IPS-NIHi7 (cell line): ENCODE measurements around the gene TBC1D1.

Experiments used
- DNase-seq: peaks from one replicate; pipeline ENCODE4 v3.0.0; 2012; ENCODE audit warnings: mixed read lengths; ENCODE audit errors: extremely low spot score

TBC1D1 gene

DNA sequence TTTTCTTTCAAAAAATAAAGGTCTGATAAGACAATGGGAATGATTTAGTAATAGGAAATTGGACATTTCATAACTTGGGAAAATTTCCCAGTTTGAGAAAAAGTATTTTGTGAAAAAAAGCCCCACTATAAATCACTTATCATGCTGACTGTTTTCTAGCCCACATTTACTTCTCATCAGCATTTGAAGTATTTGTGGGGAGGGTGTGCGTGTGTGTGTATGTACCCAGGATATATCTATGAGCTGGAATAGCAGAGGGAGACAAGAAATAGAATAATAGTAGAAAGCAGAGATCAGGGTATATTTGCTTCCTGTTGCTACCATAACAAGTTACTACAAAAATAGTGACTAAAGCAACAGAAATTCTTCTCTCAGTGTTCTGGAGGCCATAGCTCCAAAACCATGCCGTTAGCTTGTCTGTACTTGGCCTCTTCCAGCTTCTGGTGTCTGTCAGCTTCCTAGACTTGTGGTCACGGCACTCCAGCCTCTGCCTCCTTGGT, 209.1 kb downstream of the TBC1D1 start:
- DNase-seq, result no peak

DNA sequence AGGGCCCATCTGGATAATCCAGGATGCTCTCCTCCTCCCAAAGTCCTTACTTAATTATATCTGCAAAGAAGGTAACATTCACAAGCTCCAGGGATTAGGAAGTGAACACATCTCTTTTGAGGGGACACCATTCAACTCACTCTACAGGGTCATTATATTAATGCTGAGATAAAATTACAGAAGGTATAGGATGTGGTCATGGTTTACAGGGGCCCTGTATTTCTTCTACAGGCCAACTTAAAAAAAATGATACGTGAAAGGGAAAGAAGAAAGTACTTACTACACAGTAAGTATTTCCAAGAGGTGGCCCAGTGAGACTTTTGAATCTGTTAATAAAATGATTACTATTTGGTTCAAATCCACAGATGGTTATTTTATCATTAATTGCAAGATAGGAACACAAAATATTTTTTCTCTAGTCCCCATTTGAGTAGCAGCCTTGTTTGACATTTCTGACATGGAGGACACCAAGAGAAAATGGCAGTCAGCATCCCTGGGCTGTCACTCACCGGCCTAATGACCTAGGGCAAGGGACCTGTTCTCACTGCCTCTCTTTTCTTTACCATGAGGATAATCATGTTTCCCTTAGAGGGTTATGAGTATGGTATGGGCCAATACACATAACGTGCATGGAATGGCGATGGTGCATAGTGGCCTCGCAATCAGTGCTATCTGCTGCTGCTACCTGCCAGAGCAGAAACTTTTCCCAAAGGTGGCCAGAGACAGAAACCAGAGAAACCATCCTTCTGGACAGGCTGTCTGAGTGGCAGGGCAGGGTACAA, 209.8 kb downstream of the TBC1D1 start:
- no peak for DNase-seq

DNA sequence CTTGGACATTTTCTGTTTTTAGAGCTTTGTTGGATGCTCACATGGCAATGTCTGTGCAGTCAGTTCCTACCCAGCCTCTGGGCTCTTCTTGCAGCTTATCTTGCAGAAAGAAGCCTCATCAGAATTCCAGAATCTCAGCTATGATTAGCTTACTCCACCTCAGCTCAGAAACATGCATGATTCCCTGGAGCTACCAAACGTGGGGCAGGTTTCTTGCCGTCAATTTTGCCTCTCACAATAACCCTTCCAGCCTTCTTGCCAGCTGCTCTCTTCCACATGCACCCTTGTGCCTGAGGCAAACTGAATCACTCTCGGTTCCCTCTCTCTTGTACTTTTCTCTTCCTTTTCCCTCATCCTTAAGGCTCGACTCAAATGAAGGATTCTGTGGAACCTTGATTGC, 210.7 kb downstream of the TBC1D1 start:
- DNase-seq, result no peak

DNA sequence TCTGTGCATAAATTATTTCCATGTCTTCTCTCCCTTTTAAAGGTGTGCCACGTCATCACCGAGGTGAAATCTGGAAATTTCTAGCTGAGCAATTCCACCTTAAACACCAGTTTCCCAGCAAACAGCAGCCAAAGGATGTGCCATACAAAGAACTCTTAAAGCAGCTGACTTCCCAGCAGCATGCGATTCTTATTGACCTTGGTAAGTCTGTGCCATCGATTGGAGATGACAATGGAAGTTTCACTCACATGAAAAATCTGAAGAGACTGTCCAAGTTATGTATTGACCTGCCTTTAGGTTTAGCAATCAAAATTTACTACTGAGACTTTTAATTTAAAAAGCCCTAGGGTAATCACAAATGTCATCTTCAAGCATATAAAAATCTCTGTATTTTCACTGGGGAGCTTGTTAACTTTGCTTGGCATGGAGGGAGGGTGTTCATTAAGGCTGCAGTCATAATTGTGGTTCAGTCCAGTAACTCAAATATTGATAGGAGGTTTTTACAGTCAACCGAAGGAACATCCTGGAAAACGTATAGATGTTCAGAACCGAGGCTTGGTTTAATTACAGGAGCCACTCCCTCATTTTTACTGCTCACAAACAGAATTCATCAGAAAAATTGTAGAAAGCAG, 212.2 kb downstream of the TBC1D1 start:
- DNase-seq, result no peak

DNA sequence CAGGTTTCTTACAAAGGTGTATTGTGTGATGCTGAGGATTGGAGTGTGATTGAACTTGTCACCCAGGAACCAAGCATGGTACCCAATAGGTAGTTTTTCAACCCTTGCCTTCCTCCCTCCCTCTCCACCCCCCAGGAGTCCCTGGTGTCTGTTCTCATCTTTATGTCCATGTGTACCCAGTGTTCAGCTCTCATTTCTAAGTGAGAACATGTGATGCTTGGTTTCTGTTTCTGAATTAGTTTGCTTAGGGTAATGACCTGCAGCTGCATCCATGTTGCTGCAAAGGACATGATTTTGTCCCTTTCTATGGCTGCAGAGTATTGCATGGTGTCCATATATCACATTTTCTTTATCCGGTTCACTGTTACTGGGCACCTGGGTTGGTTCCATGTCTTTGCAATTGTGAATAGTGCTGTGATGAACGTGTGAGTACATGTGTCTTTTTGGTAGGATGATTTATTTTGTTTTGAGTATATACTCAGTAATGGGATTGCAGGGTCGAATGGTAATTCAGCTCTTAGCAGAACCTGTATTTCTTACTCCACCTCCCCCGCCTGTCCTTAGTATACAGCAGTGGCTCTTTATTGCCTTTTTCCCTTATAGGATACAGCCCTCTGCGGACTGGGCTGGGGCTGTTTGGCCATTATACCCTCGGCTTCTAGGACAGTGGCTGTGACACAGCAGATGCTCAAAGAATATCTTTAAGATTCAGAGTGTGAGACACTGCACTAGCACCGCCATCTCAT, 214.8 kb downstream of the TBC1D1 start:
- no peak for DNase-seq

DNA sequence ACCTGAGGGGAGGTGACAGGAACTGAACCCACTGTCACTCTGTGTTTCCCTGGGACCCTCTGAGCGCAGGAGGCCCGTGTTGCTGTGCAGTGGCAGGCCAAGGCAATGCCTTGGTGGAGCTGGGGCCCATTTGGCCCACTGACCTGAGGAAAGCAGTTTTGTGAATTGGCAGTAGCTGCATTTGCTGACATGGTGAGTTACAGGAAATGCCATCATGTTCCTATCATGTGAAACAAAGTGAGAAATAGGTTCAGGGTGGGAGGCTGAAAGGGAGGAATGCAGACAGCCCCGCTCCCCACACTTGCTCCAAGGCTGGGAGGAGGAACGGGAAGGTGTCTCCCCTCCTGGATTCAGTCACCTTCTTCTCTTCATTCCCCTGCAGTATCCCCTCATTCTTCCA, 215.4 kb downstream of the TBC1D1 start:
- DNase-seq, result no peak

DNA sequence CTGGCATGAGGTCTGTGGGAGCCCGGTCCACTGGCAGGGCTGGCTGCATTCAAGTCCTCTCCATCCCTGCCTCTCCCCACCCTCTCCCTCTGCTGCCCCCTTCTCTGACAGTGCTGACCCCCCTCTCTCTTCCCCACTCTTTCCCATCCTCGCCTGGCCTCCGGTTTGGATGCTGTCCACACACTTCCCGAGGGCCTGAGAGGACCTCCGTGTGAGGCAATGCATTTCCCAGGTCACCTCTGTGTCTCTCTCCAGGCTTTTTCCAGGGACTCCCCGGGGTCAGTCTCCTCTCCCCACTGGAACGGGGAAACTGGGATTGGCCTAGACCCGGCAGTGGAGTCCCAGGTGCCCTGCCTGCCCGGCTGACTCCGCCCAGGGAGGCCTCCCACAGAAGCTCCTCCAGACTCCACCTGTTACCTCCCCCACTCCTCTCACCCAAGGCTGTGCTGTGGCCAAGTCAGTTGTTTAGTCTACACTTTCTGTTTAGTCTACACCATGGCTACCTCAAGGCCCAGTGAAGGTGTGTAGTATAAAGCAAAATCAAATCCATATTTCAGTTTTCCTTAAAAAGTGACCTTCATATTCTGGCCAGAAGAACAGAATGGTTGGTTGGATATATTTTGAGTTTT, 216.1 kb downstream of the TBC1D1 start:
- no peak for DNase-seq

DNA sequence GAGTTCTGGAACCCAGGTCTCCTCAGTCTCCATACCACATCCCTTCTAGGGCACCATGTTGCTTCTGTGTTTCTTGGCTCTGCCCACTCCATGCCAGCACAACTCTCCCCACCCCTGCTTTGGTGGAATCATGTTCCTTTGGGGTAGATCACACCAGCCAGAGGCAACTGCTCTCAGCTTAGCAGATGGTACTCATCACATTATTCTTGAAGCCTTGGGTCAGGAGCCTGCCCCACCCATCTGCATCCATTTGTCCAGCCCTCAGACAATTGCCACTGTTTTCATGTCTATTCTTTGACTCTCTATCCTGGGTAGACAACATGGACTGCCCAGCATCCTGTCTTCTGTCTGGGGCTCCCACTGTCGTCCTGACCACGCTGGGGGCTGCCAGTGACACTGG, 216.9 kb downstream of the TBC1D1 start:
- no peak for DNase-seq

DNA sequence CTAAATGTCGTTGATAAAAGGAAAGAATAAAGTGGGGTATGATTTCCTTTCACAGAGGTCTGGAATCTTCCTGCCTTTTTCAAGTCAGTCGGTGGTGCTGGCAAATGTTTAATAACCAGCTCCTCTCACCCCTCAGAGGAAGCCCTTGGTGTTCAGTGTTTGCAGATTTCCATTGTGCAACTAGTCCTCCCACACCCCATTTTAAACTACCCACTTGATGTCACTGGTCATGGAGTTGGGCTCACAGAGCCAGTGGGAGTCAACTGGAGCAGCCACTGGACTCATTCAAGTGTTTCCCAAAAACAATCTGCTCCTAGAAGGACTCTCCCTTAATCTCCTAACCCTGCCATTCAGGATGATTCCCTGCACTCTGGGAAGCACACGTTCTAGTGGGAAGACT, 218.5 kb downstream of the TBC1D1 start:
- no peak for DNase-seq

DNA sequence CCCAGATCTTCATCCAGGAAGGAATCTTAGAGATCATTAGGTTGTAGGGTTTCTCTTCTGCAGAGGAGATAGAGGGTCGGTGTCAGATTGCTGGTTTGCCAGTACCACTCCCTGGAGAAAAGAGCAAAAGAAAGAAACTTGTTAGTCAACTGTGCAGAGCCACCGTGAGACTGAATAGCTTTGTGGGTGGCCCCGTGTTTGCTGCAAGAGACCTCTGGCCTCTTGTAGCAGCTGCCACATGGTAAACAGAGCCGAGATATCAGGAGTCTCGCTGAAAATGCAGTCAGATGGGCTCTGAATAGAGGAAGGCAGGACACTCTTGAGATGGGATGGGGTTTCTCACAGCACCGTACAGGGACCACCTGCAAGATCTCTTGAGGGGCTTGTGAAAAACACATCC, 219.0 kb downstream of the TBC1D1 start:
- DNase-seq, result no peak

DNA sequence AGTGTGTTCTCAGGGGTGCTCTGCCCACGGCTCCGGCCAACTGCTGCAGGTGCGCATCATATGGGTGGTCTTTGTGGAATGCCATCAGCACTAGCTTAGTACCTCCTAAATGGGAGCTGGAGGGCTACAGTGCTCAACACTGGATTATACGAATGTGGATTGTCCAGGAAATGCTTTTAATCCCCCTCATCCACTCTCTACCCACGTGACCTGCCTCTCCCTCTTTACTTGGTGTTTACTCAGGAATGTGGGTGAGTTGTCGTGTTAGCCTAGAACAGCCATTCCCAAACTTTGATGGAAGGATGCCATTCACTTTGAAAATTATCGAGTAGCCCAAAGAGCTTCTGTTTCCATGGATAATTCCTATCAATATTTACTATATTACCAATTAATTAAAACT, 220.1 kb downstream of the TBC1D1 start:
- DNase-seq, result no peak

DNA sequence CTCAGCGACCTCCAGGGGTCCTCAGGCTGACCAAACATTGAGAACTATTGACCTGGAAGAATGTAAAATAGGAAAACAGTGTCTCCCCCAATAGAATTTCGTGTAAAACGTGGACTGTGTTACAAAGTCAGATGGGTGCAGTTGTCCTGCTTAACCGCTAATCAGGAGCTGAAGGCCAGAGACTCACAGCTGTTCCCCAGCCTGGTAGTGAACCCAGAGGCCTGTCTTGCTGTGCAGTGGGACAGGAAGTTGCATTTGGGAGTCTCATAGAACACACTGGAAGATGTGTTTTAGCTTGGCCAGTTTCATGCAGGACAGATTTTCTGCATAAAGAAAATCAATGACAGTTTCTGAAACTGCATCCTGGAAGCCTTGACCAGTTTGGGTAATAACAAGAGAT, 220.8 kb downstream of the TBC1D1 start:
- DNase-seq, result no peak

DNA sequence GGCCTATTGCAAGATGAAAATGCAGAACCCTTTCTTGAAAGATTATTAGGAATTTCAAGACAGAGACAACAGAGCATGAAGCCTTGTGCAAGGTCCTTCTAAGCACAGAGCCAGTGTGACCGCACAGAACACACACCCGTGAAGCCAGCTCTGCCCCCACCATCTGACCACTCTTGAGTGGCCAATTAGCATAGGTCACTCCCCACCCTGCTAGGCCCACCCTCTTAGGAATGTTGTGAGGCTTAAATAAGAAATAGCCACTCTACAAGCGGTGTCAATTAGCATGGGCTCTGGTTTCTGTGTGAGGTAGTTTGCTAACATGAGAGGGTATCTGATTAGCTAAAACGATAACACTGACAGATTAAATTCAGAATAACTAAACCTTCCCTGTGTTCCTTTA, 222.2 kb downstream of the TBC1D1 start:
- no peak for DNase-seq

DNA sequence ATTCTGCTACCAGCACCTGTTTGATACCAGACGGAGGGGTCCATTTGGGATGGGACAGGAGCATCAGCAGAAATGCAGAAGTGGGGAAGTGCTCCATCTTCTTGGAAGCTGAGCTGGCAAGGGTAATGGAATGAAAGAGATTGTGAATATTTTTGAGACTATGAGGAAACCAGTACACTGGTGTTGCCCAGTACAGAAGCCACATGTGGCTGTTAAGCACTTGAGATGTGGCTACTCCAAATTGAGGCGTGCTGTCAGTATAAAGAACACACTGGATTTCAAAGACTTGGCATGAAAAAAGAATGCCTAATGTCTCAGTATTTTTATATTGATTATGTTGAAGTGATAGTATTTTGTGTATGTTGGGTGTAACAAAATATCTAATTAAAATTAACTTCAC, 222.7 kb downstream of the TBC1D1 start:
- no peak for DNase-seq

DNA sequence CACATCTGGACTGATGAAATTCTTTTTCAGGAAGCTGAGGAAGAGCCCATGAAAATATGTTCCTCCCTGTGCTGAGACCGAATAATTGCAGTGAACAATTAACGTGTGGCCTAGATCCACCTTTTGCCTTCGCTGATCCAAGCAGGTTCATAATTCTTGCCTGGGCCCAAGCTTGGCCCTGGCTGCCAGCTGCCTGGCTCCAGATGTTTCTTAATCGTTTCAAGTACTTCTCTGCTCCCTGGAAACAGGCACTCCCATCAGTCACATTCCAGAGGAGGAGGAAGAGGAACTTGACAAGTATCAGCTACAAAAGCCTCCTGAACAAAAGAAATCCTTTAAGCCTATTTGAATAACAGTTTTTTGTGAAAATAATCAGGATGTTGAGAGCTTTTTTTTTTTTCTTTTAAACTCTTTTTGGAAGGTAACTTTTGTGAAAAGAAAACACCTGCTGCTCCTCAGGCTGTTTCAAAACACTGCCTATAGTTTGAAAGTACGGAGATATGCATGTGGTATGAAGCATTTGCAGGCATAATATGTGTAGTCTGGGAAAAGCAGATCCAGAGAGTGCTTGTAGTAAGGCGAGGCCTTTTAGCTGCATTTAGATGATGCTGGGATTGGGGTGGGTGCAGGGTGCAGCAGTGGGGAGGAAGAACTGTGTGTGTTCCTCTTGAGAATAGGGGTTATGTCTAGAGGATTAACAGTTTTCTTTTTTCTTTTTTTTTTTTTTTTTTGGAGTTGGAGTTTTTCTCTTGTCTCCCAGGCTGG, 223.7 kb downstream of the TBC1D1 start:
- DNase-seq, result peak; percentile 50

DNA sequence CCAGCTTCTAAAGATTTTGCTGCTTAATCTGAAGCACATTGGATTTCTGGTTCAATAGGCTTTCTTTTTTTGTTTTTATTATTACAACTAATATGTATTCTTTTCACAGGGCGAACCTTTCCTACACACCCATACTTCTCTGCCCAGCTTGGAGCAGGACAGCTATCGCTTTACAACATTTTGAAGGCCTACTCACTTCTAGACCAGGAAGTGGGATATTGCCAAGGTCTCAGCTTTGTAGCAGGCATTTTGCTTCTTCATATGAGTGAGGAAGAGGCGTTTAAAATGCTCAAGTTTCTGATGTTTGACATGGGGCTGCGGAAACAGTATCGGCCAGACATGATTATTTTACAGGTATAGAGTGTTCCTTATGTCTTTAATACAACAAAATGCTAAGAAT, 224.7 kb downstream of the TBC1D1 start:
- DNase-seq, result no peak

DNA sequence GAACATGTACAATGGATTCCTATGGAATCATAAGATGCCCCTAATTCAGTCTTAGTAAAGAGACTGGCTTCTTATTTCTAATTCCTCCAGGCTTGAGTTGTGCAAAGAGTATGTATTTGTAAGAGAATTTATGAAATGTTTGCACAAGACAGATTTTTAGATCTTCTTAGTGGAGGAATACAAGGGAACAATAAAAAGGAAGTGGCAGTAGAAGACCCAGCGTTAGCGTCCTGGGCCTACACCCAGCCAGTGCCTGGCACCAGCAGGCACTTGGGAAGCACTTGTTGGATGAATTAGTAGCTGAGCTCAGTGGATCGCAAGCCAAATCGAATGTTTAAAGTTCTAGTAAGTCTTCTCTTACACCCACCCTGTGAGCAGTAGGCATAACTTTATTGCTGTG, 226.7 kb downstream of the TBC1D1 start:
- DNase-seq, result no peak

DNA sequence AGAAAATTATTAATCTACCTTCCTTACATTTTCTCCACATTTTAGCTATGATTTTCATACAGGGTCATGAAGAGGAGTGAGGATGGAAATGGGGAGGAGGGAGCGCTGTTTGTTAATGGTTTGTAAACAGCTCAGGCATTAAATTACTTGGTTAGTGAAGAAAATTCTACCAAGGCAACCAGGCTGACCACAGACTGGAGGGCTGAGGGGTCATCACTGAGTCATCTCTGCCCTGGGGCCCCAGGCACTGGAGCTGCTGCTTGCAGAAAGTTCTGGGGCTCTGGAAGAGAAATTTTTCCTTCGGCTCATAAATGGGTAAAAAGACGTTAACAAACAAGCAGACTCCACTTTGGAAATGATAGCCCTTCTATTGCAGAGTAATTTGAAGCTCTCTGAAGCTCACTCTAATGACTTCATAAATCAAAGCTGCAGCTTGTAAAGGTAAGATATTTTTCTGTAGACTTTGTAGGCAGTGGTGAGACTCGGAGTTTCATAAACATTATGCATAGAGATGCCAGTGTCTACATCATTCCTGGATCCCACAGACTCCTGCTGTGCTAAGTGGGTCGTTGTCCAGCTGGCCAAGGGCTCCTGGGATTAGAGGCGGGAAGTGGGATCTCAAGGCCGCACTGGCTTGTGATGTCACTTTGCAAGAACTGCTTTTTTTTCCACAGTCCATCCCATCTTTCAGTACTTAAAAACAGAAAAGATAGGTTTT, 228.9 kb downstream of the TBC1D1 start:
- no peak for DNase-seq

DNA sequence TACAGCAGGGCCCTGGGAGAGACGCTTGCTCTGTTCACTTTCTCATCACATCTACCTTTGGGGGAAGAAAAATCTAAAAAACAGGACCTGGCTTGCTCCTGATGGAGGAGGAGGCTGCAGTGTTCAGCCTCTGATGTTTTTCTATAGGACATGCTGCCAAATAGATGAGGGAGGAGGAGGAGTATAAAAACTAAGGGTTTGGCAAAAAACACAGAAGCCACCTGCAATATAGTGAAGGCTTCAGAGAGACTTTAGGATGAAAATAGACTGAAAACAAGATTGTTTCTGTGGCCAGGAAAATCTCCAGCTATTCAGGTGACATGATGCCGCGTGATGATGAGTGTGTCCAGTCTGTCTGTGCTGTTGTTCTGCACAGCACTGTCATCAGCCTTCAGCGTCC, 229.9 kb downstream of the TBC1D1 start:
- no peak for DNase-seq

DNA sequence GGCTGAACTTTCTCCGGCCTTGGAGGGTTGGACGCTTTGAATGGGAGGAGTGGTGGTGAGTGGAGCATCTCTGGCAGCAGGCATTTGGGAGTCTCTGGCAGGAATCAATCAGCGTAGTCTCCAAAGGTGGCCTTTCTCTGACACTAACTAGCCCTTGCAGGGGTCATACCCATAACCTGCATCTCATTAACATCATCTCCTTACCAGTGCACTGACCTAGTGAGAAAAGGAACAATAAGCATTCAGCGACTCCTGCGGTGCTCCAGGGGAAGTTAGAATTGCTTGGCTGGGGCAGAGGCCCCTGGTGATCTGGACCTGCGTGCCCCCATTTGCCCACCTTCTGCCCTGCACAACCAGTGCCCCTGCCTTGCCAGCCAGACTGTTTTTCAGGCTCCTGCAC, 231.2 kb downstream of the TBC1D1 start:
- DNase-seq, result no peak

DNA sequence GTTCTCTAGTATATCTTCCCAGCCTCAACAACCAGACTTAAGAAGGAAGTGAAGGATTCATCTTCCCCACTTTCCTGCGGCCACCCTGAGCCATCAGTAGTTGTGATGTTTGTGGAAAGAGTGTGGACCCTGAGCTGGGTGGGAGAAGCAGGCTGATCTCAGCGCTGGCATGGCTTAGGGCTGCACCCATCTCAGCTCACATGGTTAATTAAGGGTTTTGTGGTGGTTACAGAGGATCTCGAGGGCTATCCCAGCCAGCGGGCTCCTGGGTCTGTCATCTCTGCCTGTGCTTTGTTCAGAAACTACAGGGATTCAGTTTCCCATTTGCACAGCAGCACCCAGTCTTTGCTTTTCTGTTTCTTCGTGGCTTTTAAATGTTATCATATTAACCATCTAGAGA, 232.7 kb downstream of the TBC1D1 start:
- no peak for DNase-seq
